GM12878 (cell line): ENCODE data around the gene OPCML. TPM values are rescaled to one million over a fixed set of nuclear protein-coding genes. Genes with fewer than 3 reads are reported as not detected.

Experiments used
- ATAC-seq: fragments of 200-7000 bp; cut with Tn5 transposase; 3 replicates; pipeline ENCODE4 v1.9.1; 2020; ENCODE audit warnings: mild to moderate bottlenecking, moderate library complexity
- BruUV-seq: library from RNA; stranded (reverse); fragments of 400-500 nt; replicated peaks from 2 replicates; lab custom pipeline; 2021; lab: Mats Ljungman, UMichigan
- CTCF ChIA-PET: fragments of 300-600 bp; sonication (Branson Sonifier 250); formaldehyde crosslinking; extraction: SDS; loops from one replicate; lab custom pipeline; 2021; ENCODE audit warnings: inconsistent platforms; lab: Yijun Ruan, JAX
- POLR2A ChIA-PET: fragments of 350-600 bp; formaldehyde crosslinking; extraction: SDS; loops from one replicate; lab custom pipeline; 2021; ENCODE audit warnings: inconsistent platforms; lab: Charles Lee
- RAD21 ChIA-PET: fragments of 300-600 bp; sonication (Branson Sonifier 250); formaldehyde crosslinking; loops from one replicate; lab custom pipeline; 2023; ENCODE audit warnings: antibody characterized with exemption; ENCODE audit not compliant: unreplicated experiment; lab: Charles Lee
- SMC1A ChIA-PET: fragments of 300-600 bp; sonication (Branson Sonifier 250); formaldehyde crosslinking; loops from one replicate; lab custom pipeline; 2023; ENCODE audit not compliant: unreplicated experiment, uncharacterized antibody; lab: Charles Lee
- DNase-seq: peaks from one replicate; pipeline ENCODE4 v3.0.0-alpha.2; 2011; ENCODE audit warnings: low read depth, low spot score
- FAIRE-seq: peaks from 3 replicates; lab custom pipeline; 2011; peaks lifted over from hg19 to GRCh38; lab: Jason Lieb, UNC
- H2AFZ ChIP-seq: 2 replicates; pipeline ENCODE4 v1.6.0; 2011; ENCODE audit warnings: low read depth, low read length, control low read depth; ENCODE audit not compliant: control insufficient read depth
- H3K27ac ChIP-seq: 2 replicates; pipeline ENCODE4 v1.5.1; 2011; ENCODE audit warnings: control low read depth; ENCODE audit not compliant: control insufficient read depth, insufficient read depth
- H3K27me3 ChIP-seq, 2 experiments: replicated peaks in 1 of 2; 2 replicates each; pipeline versions ENCODE4 v1.6.0 to v1.6.1; 2011; ENCODE audit warnings: low read length in 1 of 2; ENCODE audit not compliant: control insufficient read depth in 2 of 2, insufficient read depth in 2 of 2
- H3K36me3 ChIP-seq, 2 experiments: 2 replicates each; pipeline ENCODE4 v1.5.1; 2011; ENCODE audit warnings: low read length in 1 of 2; ENCODE audit not compliant: control insufficient read depth in 2 of 2, insufficient read depth in 2 of 2
- H3K4me1 ChIP-seq: 2 replicates; pipeline ENCODE4 v1.6.1; 2011; ENCODE audit warnings: mild to moderate bottlenecking, low read length, moderate library complexity, mixed read lengths; ENCODE audit not compliant: control insufficient read depth, insufficient read depth
- H3K4me2 ChIP-seq: 2 replicates; pipeline ENCODE4 v1.6.0; 2011; ENCODE audit warnings: control low read depth; ENCODE audit not compliant: control insufficient read depth, insufficient read depth
- H3K4me3 ChIP-seq: fragments of 200-600 bp; sonication (generic); 2 replicates; pipeline ENCODE4 v1.5.1; 2016
- H3K79me2 ChIP-seq: 2 replicates; pipeline ENCODE4 v1.6.0; 2011; ENCODE audit warnings: low read length; ENCODE audit not compliant: control insufficient read depth, insufficient read depth
- H3K9ac ChIP-seq: 2 replicates; pipeline ENCODE4 v1.8.0; 2011; ENCODE audit warnings: low read length, control low read depth, mixed read lengths; ENCODE audit not compliant: control insufficient read depth, insufficient read depth
- H3K9me3 ChIP-seq: replicated peaks from 3 replicates; pipeline ENCODE4 v1.5.1; 2011; ENCODE audit warnings: mild to moderate bottlenecking, low read length; ENCODE audit not compliant: control insufficient read depth, insufficient read depth
- H4K20me1 ChIP-seq: 2 replicates; pipeline ENCODE4 v1.6.0; 2011; ENCODE audit not compliant: control insufficient read depth, insufficient read depth
- ATF7 ChIP-seq: fragments of 450-650 bp; IDR thresholded peaks from 2 replicates; pipeline ENCODE4 v1.6.1; 2016; ENCODE audit warnings: low read depth, mild to moderate bottlenecking
- KDM1A ChIP-seq: fragments of 200-600 bp; sonication (generic); IDR thresholded peaks from 2 replicates; pipeline ENCODE4 v1.6.1; 2016; ENCODE audit warnings: borderline replicate concordance
- RAD51 ChIP-seq: fragments of 450-650 bp; IDR thresholded peaks from 2 replicates; pipeline ENCODE4 v1.6.1; 2016; ENCODE audit warnings: moderate library complexity, mild to moderate bottlenecking, inconsistent platforms
- ZBTB33 ChIP-seq: fragments of 450-650 bp; IDR thresholded peaks from 2 replicates; pipeline ENCODE4 v1.6.1; 2017; ENCODE audit warnings: mild to moderate bottlenecking
- WGBS: methylation state at CpG from one replicate; pipeline ENCODE4 v1.1.6; 2016; ENCODE audit warnings: low lambda C conversion rate; ENCODE audit not compliant: insufficient replicate concordance, insufficient coverage; ENCODE audit errors: missing lambda C conversion rate; 5-methylcytosine and 5-hydroxymethylcytosine counted together
- in situ Hi-C: fragments of 300-500 bp; cut with MboI; formaldehyde crosslinking; loops from 9 replicates; pipeline ENCODE4 v1.14.3; 2018; ENCODE audit warnings: mixed read lengths
- intact Hi-C: fragments of 100-400 bp; cut with micrococcal nuclease; formaldehyde crosslinking; loops from one replicate; pipeline ENCODE4 v1.14.2; 2022; ENCODE audit not compliant: unreplicated experiment
- polyA plus RNA-seq, 11 experiments: library from polyadenylated mRNA; depleted of rRNA in 4 of 11; unstranded in 6 of 11; stranded (reverse) in 5 of 11; fragments of >200 nt; fragmentation: Nextera tagmentation in 4 of 11; fragmentation: Illumina TruSeq in 1 of 11; extraction: Ambion mirVana in 4 of 11; extraction: Trizol in 1 of 11; gene quantifications; 1 replicate in 1 of 11; 2 replicates in 10 of 11; pipeline versions ENCODE4 v1.2.1 to v1.2.3, GENCODE V29; 2011 to 2016; ENCODE audit warnings: inconsistent platforms in 2 of 11, missing spikeins in 2 of 11, low read depth in 1 of 11
- total RNA-seq, 4 experiments: library from RNA; depleted of rRNA in 3 of 4; stranded (reverse); fragments of >200 nt in 3 of 4; fragmentation: Illumina TruSeq in 1 of 4; extraction: Trizol in 1 of 4; gene quantifications; 2 replicates each; pipeline versions ENCODE4 v1.2.1 to v1.2.3, GENCODE V29; 2013 to 2021

The OPCML gene
- total and polyA plus RNA-seq, 10 of the 15 experiments (the other 5 are each of a cell fraction or from before 2014, with no cell fraction given), result 0.84 TPM; not detected in 9

- Histone ChIP-seq H3K9me3 (no peaks in the 10 kb centered on the region), H3K4me1 (no peaks in the 10 kb centered on the region), H3K4me3 (no peak overlapping the region), H3K4me2 (no peak overlapping the region), H3K27me3 (no peaks in the 10 kb centered on the region; a peak in 1 of 4 replicates), H3K9ac (no peak overlapping the region), H3K27ac (no peak overlapping the region), H3K36me3 (no peaks in the 10 kb centered on the region), H2AFZ (no peak overlapping the region), H4K20me1 (no peaks in the 10 kb centered on the region), H3K79me2 (no peaks in the 10 kb centered on the region)
- BruUV-seq, result no TSS peak
- WGBS, result 16% methylated on average over 7 of the region's 7 CpGs
- CTCF ChIA-PET, result interaction anchor here (1.8 kb wide), 1 partner anchor 42 kb away, joined by 10 read pairs; no protein-coding TSS in a partner anchor
- SMC1A ChIA-PET, result interaction anchor here (0.9 to 2.0 kb wide), 7 partner anchors 12 to 42 kb away, joined by 3 to 9 read pairs (median 4); no protein-coding TSS in a partner anchor
- in situ Hi-C loops (no loop called here), intact Hi-C loops (no loop called here)
- POLR2A ChIA-PET, result interaction anchor here (0.6 to 0.7 kb wide), 3 partner anchors 24 to 73 kb away, joined by 3 to 5 read pairs (median 3); no protein-coding TSS in a partner anchor
- FAIRE-seq, result no peak
- no peak for ATAC-seq
- RAD21 ChIA-PET, result interaction anchor here (1.1 kb wide), 1 partner anchor 31 kb away, joined by 3 read pairs; no protein-coding TSS in a partner anchor
- DNase-seq, result no peak
- no peak for TF ChIP-seq KDM1A
- TF ChIP-seq, all 136 proteins: peak for 0
Measured at GRCh38 chr11:132982772-132983640, 549.3 kb downstream of the OPCML start.

GRCh38 chr11:132981131-132981956, 551.0 kb downstream of the OPCML start:
- intact Hi-C loops, result no loop called here
- no peak overlapping the region for H3K27ac ChIP-seq
- H3K9me3 ChIP-seq, result no peaks in the 10 kb centered on the region
- no TSS peak for BruUV-seq
- H3K27me3 ChIP-seq, result no peaks in the 10 kb centered on the region; a peak in 1 of 4 replicates
- RAD21 ChIA-PET, result interaction anchor here (0.8 kb wide), 1 partner anchor 10 kb away, joined by 3 read pairs; no protein-coding TSS in a partner anchor
- TF ChIP-seq RAD51 (peak; percentile 19; the same call in 1 of the 2 replicates), ATF7 (peak; percentile 66; the same call in 1 of the 2 replicates), ZBTB33 (no peak)
- TF ChIP-seq, all 136 proteins: peak for 2
- Histone ChIP-seq H3K4me3 (no peak overlapping the region), H3K4me2 (no peak overlapping the region), H2AFZ (no peak overlapping the region), H3K4me1 (no peaks in the 10 kb centered on the region), H4K20me1 (no peaks in the 10 kb centered on the region), H3K79me2 (no peaks in the 10 kb centered on the region), H3K36me3 (no peaks in the 10 kb centered on the region), H3K9ac (no peak overlapping the region)
- DNase-seq, result no peak
- CTCF ChIA-PET, result interaction anchor here (1.6 to 1.8 kb wide), 2 partner anchors 10 to 41 kb away, joined by 10 read pairs; no protein-coding TSS in a partner anchor
- in situ Hi-C loops, result no loop called here
- ATAC-seq, result peak; percentile 52
- 39% methylated on average over 16 of the region's 17 CpGs for WGBS
- no peak for FAIRE-seq
- POLR2A ChIA-PET, result no interaction called here
- SMC1A ChIA-PET, result interaction anchor here (0.6 to 2.0 kb wide), 5 partner anchors 8 to 95 kb away, joined by 3 to 9 read pairs (median 3); no protein-coding TSS in a partner anchor
